Right lobe of liver (tissue), 6 donors: Measurements from ENCODE around the gene MSL2. TPM values are rescaled to one million over a fixed set of nuclear protein-coding genes. Genes with fewer than 3 reads are reported as not detected.

Experiments used
- ATAC-seq, 4 donors: fragments of 200-7000 bp; cut with Tn5 transposase; one replicate each; pipeline ENCODE4 v1.9.1; 2020; ENCODE audit warnings: mild to moderate bottlenecking in 4 of 4, moderate library complexity in 4 of 4
- DNase-seq, 3 donors: peaks; one replicate each; pipeline ENCODE4 v3.0.0-alpha.2; 2020
- H3K27ac ChIP-seq, 3 donors: fragments of 200-600 bp; one replicate each; pipeline ENCODE4 v1.8.0; 2022
- H3K27me3 ChIP-seq, 2 donors: fragments of 200-600 bp; one replicate each; pipeline ENCODE4 v1.8.0; 2022
- H3K36me3 ChIP-seq, 4 donors: fragments of 200-600 bp; sonication (generic) in 1 of 4; one replicate each; pipeline versions ENCODE4 v1.5.1 to v1.8.0; 2017 to 2022; ENCODE audit warnings: control low read depth in 1 of 4
- H3K4me1 ChIP-seq, 4 donors: fragments of 200-600 bp; sonication (generic) in 1 of 4; one replicate each; pipeline versions ENCODE4 v1.5.1 to v1.8.0; 2017 to 2022; ENCODE audit warnings: control low read depth in 1 of 4
- H3K4me3 ChIP-seq, 3 donors: fragments of 200-600 bp; one replicate each; pipeline ENCODE4 v1.8.0; 2022
- H3K9me3 ChIP-seq, 4 donors: fragments of 200-600 bp; sonication (generic) in 1 of 4; one replicate each; pipeline versions ENCODE4 v1.5.1 to v1.8.0; 2017 to 2022; ENCODE audit warnings: control low read depth in 1 of 4
- CTCF ChIP-seq, 4 donors: fragments of 200-600 bp in 3 of 4; fragments of 450-650 bp in 1 of 4; IDR thresholded peaks; one replicate each; pipeline versions ENCODE4 v1.5.1 to v1.8.0; 2016 to 2022; ENCODE audit warnings: antibody characterized with exemption in 4 of 4, mild to moderate bottlenecking in 2 of 4
- POLR2A ChIP-seq: fragments of 450-650 bp; IDR thresholded peaks from one replicate; pipeline ENCODE4 v1.6.1; 2017; ENCODE audit warnings: antibody characterized with exemption, mild to moderate bottlenecking
- WGBS: methylation state at CpG from one replicate; pipeline ENCODE4 v1.1.6; 2018; ENCODE audit warnings: low coverage, low lambda C conversion rate; ENCODE audit not compliant: insufficient coverage; ENCODE audit errors: missing lambda C conversion rate; 5-methylcytosine and 5-hydroxymethylcytosine counted together
- intact Hi-C, 2 donors: fragments of 100-400 bp; cut with DNase I; formaldehyde crosslinking; loops; one replicate each; pipeline versions ENCODE4 v1.11.2 to v1.14.1; 2022
- total RNA-seq, 6 experiments: library from RNA; depleted of rRNA in 2 of 6; stranded (reverse); fragments of >200 nt in 2 of 6; fragmentation: NEBNext Ultra II Directional in 3 of 6; extraction: Animal tissue kit (Norgen Biotek cat#: 25700) in 3 of 6; gene quantifications; one replicate each; pipeline versions ENCODE4 v1.1.0 to v1.2.4, GENCODE V29; 2016 to 2023
- donor health status: DM: no; HTN: yes; CAD: no.
- donor health status: DM: no; HTN: no; CAD: no.
- donor health status: DM: no; HTN: no; CAD: no.
- donor health status: DM: no; HTN: yes; CAD: no.
- donor health status: DM: no; HTN: yes; CAD: no.

The MSL2 gene
- total RNA-seq, 6 experiments from 2014 or later = 9.1 to 18.4 (median 13.1) TPM

GRCh38 chr3:136109499-136109898, 86.6 kb downstream of the MSL2 start:
- Histone ChIP-seq H3K27me3 (no peaks in the 10 kb centered on the region), H3K27ac (no peak overlapping the region), H3K9me3 (no peaks in the 10 kb centered on the region), H3K4me3 (no peak overlapping the region), H3K4me1 (no peaks in the 10 kb centered on the region), H3K36me3 (no peaks in the 10 kb centered on the region)
- TF ChIP-seq POLR2A = no peak
- no peak for TF ChIP-seq CTCF (IDR thresholded peaks at IDR 0.05)
- no peak for DNase-seq
- intact Hi-C loops = no loop called here
- 75% methylated on average over 1 of the region's 1 CpG for WGBS
- no peak for ATAC-seq

- Histone ChIP-seq H3K4me3 (no peak overlapping the region), H3K27me3 (no peaks in the 10 kb centered on the region), H3K36me3 (no peaks in the 10 kb centered on the region), H3K4me1 (no peaks in the 10 kb centered on the region), H3K9me3 (no peaks in the 10 kb centered on the region), H3K27ac (no peak overlapping the region)
- TF ChIP-seq CTCF (IDR thresholded peaks at IDR 0.05) = no peak
- TF ChIP-seq POLR2A = no peak
- intact Hi-C loops = no loop called here
- WGBS = 93% methylated on average over 6 of the region's 6 CpGs
- ATAC-seq = no peak
- no peak for DNase-seq
Observed at GRCh38 chr3:136106101-136106500, 90.0 kb downstream of the MSL2 start.

- no peaks in the 10 kb centered on the region for H3K27me3 ChIP-seq
- intact Hi-C loops = no loop called here
- H3K4me1 ChIP-seq = no peaks in the 10 kb centered on the region
- ATAC-seq = no peak
- no peak overlapping the region for H3K4me3 ChIP-seq
- no peaks in the 10 kb centered on the region for H3K36me3 ChIP-seq
- WGBS = 69% methylated on average over 3 of the region's 4 CpGs
- H3K9me3 ChIP-seq = no peaks in the 10 kb centered on the region
- no peak for DNase-seq
- TF ChIP-seq CTCF (IDR thresholded peaks at IDR 0.05) (no peak), POLR2A (no peak)
- H3K27ac ChIP-seq = no peak overlapping the region
Observed at GRCh38 chr3:136105044-136105443, 91.1 kb downstream of the MSL2 start.

Other genes starting within 250 kb of the MSL2 start
- 1 to 10 TPM; 1.0 to 3.2 (median 1.7) TPM for gene PPP2R3A, start 230.6 kb downstream of the MSL2 start, total RNA-seq
- 100 to 1,000 TPM in 2 of 6 experiments, 10 to 100 TPM in 4; 85.4 to 146 (median 94.4) TPM for gene PCCB, start 54.0 kb upstream of the MSL2 start, total RNA-seq